Ovary (tissue), 3 donors: Measurements from ENCODE around the gene FECH.

ENCODE experiments used
- CTCF ChIP-seq, 3 donors: fragments of 450-650 bp in 2 of 3; fragments of 200-600 bp in 1 of 3; IDR thresholded peaks; one replicate each; pipeline versions ENCODE4 v1.5.1 to v1.8.0; 2016 to 2022; ENCODE audit warnings: antibody characterized with exemption in 3 of 3, mild to moderate bottlenecking in 1 of 3
- EP300 ChIP-seq: sonication (generic); formaldehyde crosslinking; IDR thresholded peaks from one replicate; pipeline ENCODE4 v1.6.1; 2017; ENCODE audit warnings: antibody characterized with exemption
- POLR2A ChIP-seq: fragments of 450-650 bp; IDR thresholded peaks from one replicate; pipeline ENCODE4 v1.6.1; 2017; ENCODE audit warnings: antibody characterized with exemption, mild to moderate bottlenecking, moderate library complexity
- donor health status: DM: no; HTN: no; CAD: no.

GRCh38 chr18:57543560-57543959 lies 42.9 kb downstream of the FECH start:
- TF ChIP-seq CTCF (IDR thresholded peaks at IDR 0.05) = no peak
- TF ChIP-seq EP300 = no peak
- TF ChIP-seq POLR2A = no peak
